ENCODE data around the gene NOL6. TPM values are rescaled to one million over a fixed set of nuclear protein-coding genes. Genes with fewer than 3 reads are reported as not detected.
"Not testable (repeated sequence)": the region's sequence is repeated elsewhere in the genome, so short reads cannot be mapped to it uniquely, and the experiment has no call there.

The NOL6 gene, protein sequence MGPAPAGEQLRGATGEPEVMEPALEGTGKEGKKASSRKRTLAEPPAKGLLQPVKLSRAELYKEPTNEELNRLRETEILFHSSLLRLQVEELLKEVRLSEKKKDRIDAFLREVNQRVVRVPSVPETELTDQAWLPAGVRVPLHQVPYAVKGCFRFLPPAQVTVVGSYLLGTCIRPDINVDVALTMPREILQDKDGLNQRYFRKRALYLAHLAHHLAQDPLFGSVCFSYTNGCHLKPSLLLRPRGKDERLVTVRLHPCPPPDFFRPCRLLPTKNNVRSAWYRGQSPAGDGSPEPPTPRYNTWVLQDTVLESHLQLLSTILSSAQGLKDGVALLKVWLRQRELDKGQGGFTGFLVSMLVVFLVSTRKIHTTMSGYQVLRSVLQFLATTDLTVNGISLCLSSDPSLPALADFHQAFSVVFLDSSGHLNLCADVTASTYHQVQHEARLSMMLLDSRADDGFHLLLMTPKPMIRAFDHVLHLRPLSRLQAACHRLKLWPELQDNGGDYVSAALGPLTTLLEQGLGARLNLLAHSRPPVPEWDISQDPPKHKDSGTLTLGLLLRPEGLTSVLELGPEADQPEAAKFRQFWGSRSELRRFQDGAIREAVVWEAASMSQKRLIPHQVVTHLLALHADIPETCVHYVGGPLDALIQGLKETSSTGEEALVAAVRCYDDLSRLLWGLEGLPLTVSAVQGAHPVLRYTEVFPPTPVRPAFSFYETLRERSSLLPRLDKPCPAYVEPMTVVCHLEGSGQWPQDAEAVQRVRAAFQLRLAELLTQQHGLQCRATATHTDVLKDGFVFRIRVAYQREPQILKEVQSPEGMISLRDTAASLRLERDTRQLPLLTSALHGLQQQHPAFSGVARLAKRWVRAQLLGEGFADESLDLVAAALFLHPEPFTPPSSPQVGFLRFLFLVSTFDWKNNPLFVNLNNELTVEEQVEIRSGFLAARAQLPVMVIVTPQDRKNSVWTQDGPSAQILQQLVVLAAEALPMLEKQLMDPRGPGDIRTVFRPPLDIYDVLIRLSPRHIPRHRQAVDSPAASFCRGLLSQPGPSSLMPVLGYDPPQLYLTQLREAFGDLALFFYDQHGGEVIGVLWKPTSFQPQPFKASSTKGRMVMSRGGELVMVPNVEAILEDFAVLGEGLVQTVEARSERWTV
- 16.7 TPM for total RNA-seq
- long read RNA-seq, full-length matches to known transcripts = 3 of 42 reads
- long read RNA-seq, partial matches to known transcripts = 28 of 42 reads
- long read RNA-seq, other reads (novel, unspliced or antisense) = 11 of 42 reads

DNA sequence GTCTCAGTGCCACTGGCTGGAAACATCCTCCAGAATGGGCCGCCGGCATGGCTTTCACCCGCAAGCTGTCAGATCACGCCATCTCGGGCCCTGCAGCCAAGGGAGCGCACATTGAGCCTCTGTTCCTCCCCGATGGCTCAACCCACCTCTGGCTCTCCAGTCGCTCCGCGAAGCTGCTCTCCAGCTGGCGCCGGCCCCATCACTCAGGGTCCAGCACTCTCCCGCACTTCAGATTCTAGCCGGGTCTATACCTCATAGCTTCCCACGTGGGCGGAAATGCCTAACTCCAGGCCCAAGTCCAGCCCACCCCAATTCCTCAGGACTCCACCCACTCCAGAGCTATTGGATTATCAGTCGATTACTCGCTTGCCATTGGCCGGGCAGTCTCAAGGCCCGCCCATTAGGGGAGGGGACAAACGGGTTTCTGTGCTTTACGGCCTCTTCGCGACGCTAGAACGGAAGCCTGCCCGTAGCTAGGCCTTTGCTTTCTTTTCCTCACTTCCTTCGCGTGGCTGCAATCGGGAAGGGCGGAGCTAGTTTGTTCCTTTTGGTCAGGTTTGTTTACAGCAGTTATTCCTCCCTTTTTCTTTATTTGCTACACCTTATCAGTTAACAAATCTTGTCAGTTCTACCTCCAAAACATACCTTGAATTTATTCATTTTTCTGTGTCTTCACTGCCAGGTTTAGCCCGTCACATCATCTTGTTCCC is at the start of gene NOL6:
Gene NOL6, minus strand, starts transcription at position 282 of the 710 bp plus-strand sequence. Its CDS starts 82 bp downstream, at position 200.
- intact Hi-C loops (cut with DNase I) = loop anchor here (2.0 to 10.0 kb wide), 2 partner anchors 37 to 189 kb away; no protein-coding TSS in a partner anchor
- peak; percentile 98 for DNase-seq (ENCODE audit: low spot score)

DNA sequence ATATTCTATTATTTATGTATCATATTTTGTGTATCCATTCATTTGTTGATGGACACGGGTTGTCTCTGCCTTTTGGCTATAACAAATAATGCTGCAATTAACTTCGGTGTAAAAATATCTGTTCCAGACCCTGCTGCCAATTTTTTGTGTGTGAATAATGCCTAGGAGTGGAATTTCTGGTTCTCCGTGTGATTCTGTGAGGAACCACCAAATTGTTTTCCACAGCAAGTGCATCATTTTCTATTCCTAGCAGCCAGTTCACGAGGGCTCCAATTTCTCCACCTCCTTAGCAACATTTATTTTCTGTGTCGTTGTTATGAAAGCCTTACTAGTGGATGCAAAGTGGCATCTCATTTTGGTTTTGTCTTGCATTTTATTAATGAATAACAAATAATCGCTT is 48.1 kb upstream of the NOL6 start:
- intact Hi-C loops (cut with DNase I) = not testable (repeated sequence)

DNA sequence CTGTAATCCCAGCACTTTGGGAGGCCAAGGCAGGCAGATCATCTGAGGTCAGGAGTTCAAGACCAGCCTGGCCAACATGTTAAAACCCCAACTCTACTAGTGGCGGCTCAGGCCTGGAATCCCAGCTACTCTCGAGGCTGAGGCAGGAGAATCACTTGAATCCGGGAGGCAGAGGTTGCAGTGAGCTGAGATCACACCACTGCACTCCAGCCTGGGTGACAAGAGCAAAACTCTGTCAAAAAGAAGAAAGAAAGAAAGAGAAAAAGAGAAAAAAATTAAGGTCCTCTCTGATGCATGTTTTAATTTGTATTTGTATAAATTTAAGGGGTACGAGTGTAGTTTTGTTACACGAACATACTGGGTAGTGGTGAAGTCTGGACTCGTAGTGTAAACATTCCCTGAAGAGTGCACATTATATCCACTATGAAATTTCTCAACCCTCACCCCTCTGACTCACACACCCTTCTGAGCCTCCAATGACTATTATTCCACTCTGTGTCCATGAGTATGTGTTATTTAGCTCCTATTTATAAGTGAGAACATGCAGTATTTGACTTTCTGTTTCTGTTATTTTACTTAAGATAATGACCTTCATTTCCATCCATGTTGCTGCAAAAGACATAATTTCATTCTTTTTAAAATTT is 44.3 kb upstream of the NOL6 start:
- intact Hi-C loops (cut with DNase I); DNase-seq (ENCODE audit: low spot score): not testable (repeated sequence)

More for the DNA sequence above, 48.1 kb upstream of the NOL6 start:
- not testable (repeated sequence) for DNase-seq (ENCODE audit: low spot score)

DNA sequence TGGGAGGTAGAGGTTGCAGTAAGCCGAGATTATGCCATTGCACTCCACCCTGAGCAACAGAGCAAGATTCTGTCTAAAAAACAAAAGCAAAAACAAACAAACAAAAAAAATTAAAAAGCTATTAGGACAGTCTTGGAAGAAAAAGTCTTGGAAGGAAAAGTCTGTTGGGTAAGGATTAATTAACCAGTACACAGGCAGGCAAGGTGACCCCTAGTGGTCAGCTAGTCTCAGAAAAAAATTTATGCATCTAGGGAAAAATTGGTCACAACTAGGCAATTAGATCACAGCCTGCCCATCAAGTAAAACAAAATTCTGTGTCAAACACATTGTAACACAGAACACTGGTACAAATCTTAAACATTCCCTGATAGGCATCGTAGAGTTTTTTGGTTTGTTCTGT is 43.6 kb upstream of the NOL6 start:
- intact Hi-C loops (cut with DNase I) = no loop called here
- DNase-seq (ENCODE audit: low spot score) = no peak

DNA sequence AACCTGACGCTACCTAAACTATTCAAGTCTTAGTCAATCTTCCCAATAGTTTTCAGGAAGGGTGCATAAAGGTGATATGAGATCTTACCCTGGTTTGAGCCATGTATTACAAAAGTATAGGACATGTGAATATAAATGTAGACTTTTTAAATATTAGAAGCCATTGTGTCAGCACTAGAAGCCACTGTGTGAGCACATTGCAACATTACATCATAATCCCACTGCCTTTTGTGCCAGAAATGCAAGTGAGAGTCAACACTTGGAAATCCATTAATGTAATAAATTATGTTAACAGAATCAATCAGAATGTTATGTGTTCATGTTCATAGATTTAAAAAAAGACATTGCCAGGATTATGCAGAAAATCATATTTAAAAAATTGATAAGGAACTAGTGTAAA is 42.7 kb upstream of the NOL6 start:
- intact Hi-C loops (cut with DNase I); DNase-seq (ENCODE audit: low spot score): not testable (repeated sequence)

DNA sequence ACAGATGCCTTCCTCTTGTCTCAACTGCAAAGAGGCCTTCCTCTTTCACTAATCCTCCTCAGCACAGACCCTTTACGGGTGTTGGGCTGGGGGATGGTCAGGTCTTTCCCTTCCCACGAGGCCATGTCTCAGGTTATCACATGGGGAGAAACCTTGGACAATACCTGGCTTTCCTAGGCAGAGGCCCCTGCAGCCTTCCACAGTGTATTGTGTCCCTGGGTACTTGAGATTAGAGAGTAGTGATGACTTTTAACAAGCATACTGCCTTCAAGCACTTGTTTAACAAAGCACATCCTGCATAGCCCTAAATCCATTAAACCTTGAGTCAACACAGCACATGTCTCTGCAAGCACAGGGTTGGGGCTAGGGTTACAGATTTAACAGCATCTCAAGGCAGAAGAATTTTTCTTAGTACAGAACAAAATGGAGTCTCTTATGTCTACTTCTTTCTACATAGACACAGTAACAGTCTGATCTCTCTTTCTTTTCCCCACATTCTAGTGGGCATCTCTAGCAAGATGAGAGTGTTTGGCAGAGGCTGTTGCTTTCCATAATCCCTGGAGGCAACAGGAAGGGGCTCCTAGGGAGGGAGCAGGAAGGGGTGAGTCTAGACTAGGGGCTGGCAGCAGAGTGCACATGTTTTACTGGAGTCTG is 41.7 kb upstream of the NOL6 start:
- DNase-seq (ENCODE audit: low spot score); intact Hi-C loops (cut with DNase I): not testable (repeated sequence)

DNA sequence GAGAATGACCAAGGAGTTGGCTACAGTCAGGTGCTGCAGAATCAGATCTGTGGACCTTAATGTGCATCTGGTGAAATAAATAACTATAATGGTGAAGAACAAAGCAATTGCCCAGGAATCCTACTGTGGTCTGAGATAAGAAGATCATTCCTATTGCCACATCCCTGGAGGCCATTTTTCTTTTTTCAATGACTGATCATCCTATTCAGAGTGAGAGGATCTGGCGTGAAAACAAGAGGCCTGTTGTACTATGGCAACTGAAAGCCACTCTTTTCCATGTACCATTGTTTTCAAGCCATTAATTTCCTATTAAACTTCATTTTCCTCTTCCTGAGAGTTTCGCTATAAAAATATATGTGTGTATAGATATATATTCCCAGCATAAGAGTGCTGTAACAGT is 38.8 kb upstream of the NOL6 start:
- DNase-seq (ENCODE audit: low spot score); intact Hi-C loops (cut with DNase I): not testable (repeated sequence)

DNA sequence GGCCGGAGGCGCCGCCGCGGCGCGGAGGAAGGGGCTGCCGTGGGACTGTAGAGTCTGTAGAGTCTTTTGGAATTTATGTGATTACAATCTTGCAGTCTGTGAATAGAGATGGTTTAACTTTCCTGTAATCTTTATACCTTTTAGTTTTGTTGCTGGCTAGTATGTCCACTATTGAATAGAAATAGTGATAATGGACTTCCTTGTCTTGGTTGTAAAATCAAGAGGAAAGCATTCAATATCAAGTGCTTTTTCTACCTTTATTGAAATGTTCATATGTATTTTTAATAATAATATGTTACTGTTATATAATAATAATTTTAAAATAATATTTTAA is 37.4 kb upstream of the NOL6 start:
- intact Hi-C loops (cut with DNase I) = loop anchor here (2.0 kb wide), 1 partner anchor 36 kb away; no protein-coding TSS in a partner anchor
- not testable (repeated sequence) for DNase-seq (ENCODE audit: low spot score)

DNA sequence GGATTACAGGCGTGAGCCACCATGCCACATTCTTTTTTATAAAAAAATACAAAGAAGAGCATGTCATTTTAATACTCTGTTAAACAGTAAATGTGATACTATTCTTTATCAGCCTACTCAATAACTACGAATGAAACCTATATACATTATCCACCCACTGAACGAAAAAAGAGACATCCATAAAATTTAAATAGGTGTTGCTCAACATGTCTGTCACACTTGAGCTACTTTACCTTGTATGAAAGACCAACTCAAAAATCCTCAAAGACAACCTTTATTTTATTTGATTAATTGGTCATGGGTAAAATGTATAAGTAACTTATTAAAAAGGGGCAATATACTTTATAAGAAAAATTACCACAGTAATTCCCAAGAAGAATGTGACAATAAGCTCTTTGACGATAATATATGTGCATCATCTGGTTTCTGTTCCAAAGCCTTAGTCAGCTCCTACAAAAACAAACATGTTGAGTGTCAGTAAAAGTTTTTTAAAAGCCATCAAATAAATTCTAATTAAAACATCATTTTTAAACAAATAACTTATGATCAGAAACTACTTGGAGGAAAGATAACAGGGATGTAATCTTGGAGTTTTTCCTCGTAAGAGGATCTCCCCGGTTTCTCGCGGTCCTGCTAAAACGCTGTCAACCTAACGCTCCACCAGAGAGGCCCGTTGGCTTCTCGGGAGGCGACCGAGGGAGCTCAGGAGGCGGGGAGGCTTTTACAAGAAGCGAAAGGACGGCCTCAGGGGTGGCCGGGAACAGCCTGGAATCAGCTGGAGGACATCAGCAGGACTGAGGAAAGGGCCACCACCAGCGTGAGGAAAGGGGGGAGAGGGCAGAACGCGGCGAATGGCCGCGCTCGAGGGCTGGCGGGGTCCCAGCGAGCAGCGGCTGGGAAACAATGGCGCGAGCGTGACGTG is 36.8 kb upstream of the NOL6 start:
- DNase-seq (ENCODE audit: low spot score) = peak; percentile 87
- intact Hi-C loops (cut with DNase I) = loop anchor here (2.0 kb wide), 1 partner anchor 36 kb away; no protein-coding TSS in a partner anchor

DNA sequence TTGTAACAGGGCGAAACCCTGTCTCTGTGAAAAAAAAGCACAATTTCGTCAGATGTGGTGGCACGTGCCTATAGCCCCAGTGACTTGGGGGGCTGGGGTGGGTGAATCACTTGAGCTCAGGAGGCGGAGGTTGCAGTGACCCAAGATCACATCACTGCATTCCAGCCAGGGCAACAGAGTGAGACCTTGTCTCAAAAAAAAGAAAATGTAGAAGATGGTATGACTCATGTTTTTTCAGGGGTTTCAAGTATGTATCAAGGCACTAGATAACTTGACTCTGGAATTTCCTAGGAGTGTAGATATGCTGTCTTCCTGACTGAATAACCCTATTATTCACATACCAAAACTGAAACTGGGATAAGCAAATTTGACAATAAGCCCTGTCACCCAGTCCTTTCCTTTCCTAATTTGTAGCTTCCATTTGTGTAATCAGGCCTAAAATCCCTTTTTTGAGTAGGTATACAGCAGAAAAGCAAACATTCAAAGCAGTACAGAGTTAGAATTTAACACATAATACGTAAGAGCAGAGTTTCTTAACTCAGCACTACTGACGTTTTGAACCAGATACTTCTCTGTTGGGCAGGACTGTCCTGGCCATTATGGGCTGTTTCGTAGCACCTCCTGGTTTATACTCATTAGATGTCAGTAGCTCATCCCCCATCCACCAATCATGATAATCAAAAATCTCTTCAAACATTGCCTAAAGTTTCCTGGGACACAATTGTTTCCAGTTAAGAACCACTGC is 33.1 kb upstream of the NOL6 start:
- intact Hi-C loops (cut with DNase I) = no loop called here
- no peak for DNase-seq (ENCODE audit: low spot score)

DNA sequence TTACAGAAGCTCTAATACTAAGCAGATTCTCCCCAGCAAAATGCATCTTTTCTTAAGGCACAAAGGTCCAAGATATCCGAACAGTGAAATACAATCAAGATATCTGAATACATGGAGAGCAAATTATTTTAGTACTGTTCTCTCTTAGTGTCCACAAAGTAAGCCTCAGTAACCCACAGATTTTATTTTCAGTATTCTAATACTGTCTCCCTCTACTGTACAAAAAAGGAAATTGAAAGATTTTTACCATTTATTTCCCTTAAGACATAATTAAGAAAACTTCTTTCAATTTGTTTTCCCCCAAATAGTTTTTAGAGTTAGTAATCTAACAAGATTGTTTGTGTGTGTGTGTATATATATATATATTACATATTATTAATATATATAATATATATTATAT is 24.7 kb upstream of the NOL6 start:
- DNase-seq (ENCODE audit: low spot score) = no peak
- intact Hi-C loops (cut with DNase I) = no loop called here

DNA sequence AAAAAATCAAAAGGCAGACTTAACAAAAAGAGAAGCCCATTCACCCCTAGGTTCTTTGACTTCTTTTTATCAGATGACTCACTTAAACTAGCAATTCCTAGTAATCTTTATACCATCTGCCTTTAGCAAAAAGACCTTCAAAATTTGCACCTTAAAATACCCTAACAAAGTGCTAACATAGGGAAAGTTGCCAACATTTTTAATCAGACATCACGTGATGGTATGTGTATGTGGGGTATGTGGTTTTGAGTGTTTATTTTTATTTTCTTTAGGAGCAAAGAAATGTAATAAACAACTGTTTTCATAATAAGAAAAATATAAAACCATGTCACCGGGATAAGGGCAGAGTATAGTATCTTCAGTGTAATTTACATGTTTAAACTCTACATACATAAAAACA is 20.1 kb upstream of the NOL6 start:
- intact Hi-C loops (cut with DNase I); DNase-seq (ENCODE audit: low spot score): not testable (repeated sequence)

DNA sequence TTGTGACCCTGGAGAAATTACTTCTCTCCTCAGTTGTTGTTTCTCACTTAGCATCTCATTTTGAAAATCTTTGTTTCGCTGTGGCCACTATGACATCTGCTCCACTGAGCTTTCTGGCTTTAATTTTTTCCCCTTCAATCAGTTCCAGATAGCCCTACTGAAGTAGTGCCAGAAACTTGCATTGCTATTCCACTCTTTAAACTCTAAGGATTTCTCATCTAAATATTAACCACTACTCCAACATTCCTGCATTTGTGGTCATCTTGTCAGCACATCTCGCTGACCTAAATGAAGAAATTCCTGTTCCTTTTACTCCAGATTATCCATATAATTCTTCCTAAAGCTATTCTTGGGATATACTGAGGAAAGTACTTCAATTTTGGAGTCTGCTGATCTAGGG is 15.3 kb upstream of the NOL6 start:
- intact Hi-C loops (cut with DNase I) = no loop called here
- DNase-seq (ENCODE audit: low spot score) = no peak

DNA sequence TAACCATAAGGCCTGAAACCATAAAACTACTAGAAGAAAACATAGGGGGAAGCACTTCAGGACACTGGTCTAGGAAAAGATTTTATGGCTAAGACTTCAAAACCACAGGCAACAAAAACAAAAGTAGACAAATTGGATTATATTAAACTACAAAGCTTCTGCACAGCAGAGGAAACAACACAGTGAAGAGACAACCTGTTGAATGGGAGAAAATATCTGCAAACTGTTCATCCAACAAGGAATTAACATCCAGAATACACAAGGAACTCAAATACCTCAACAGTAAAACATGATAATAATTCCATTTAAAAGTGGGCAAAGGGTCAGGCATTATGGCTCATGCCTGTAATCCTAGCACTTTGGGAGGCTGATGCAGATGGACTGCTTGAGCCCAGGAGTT is 11.6 kb upstream of the NOL6 start:
- DNase-seq (ENCODE audit: low spot score); intact Hi-C loops (cut with DNase I): not testable (repeated sequence)

DNA sequence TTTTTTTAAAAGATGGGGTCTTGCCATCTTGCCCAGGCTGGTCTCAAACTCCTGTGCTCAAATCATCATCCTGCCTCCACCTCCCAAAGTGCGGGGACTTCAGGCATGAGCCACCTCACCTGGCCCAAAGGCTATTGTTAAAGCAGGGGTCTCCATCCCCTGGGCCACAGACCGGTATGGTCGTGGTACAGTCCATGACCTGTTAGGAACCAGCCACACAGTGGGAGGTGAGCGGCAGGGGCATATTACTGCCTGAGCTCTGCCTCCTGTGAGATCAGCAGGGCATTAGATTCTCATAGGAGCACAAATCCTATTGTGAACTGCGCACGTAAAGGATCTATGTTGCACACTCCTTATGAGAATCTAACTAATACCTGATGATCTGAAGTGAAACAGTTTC is 7.3 kb upstream of the NOL6 start:
- intact Hi-C loops (cut with DNase I) = no loop called here
- DNase-seq (ENCODE audit: low spot score) = peak; percentile 5

DNA sequence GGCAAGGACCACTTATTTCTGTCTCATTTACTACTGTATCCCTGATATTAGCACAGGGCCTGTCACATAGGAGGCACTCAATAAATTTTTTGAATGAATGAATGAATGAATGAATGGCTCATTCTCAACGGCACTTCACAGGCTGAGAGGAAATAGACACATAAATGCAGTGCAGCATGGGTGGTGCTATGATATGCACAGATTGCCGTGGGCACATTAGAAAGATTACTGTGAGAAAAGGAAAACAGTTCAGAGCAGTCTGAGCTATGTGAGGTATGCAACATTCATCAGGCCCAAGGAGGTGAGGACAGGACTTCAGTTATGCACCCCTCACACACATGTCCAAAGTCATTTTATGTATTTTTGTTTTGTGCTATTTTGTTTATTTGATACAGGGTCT is 6.4 kb upstream of the NOL6 start:
- DNase-seq (ENCODE audit: low spot score) = no peak
- intact Hi-C loops (cut with DNase I) = no loop called here
